ENCODE data around the gene TBC1D12.

- TF ChIP-seq SIN3A (IDR thresholded peaks at IDR 0.05; ENCODE audit: borderline replicate concordance, insufficient read depth, low read length) (no peak), POLR2AphosphoS5 (IDR thresholded peaks at IDR 0.05; ENCODE audit: low read depth, low read length) (no peak), TAF1 (IDR thresholded peaks at IDR 0.05; ENCODE audit: borderline replicate concordance, insufficient read depth, low read length) (no peak), REST (IDR thresholded peaks at IDR 0.05; ENCODE audit: insufficient read depth in 1 of 2, low read depth in 2 of 2, low read length in 2 of 2) (no peak)
Observed at GRCh38 chr10:94465684-94466083, 63.3 kb downstream of the TBC1D12 start.

Data from PFSK-1 (cell line).